ENCODE data around the gene ZNF304.

The ZNF304 gene

GRCh38 chr19:57308514-57308913 lies 42.6 kb upstream of the ZNF304 start (continued):
- TF ChIP-seq ZSCAN23 (tag by site-specific recombination; IDR thresholded peaks at IDR 0.05) (no peak), ZBTB1 (tag by site-specific recombination; IDR thresholded peaks at IDR 0.05) (no peak), GFI1B (tag by site-specific recombination; IDR thresholded peaks at IDR 0.05) (no peak), ZNF223 (tag by site-specific recombination; IDR thresholded peaks at IDR 0.05) (no peak), ZNF366 (tag by site-specific recombination; conservative IDR thresholded peaks at IDR 0.05) (no peak), ZNF596 (tag by site-specific recombination; IDR thresholded peaks at IDR 0.05) (no peak), ZBTB49 (tag by site-specific recombination; IDR thresholded peaks at IDR 0.05; ENCODE audit: low read depth) (no peak), ZNF37A (tag by site-specific recombination; IDR thresholded peaks at IDR 0.05) (no peak), KLF7 (tag by site-specific recombination; IDR thresholded peaks at IDR 0.05; ENCODE audit: borderline replicate concordance) (no peak)

DNA sequence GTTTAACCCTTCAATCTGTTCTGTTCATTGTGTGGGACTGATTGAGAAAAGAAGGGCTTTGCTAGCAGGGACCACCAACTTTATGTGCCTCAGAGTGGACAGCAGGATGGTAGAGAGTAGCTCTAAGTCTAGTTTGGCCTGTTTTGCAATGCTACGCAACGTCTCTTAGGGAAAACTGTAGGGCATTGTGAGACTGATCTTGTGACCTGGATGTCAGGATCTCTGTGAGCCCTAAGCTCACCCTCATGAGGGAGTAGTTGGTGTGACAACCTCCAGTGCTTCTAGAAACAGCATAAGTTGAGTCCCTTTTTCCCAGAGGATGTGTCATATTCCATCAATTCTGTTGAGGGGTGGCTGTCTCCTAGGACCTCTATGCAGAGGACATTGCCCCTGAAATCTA lies 40.3 kb upstream of the ZNF304 start:
- CTCF ChIA-PET = interaction anchor here (1.7 kb wide), 1 partner anchor 8 kb away, joined by 5 read pairs; no protein-coding TSS in a partner anchor
- Histone ChIP-seq H3K27ac (ENCODE audit: extremely low read depth, low read depth, low read length) (no peak overlapping the region), H3K36me3 (ENCODE audit: control insufficient read depth in 2 of 2, insufficient read depth in 1 of 2, low read length in 2 of 2) (no peaks in the 10 kb centered on the region), H3K9me3 (ENCODE audit: control insufficient read depth, insufficient read depth, low read depth, low read length) (no peaks in the 10 kb centered on the region), H3K4me3 (ENCODE audit: low read depth, low read length) (no peak overlapping the region), H3K4me1 (ENCODE audit: control insufficient read depth, insufficient read depth, low read length) (no peaks in the 10 kb centered on the region)
- POLR2A ChIA-PET = interaction anchor here (1.1 kb wide), 1 partner anchor 22 kb away, joined by 3 read pairs; no protein-coding TSS in a partner anchor
- TF ChIP-seq HOXD13 (CRISPR knock-in tag; IDR thresholded peaks at IDR 0.05; ENCODE audit: borderline replicate concordance) (no peak), ZSCAN16 (tag by site-specific recombination; IDR thresholded peaks at IDR 0.05) (no peak), IKZF3 (tag by site-specific recombination; IDR thresholded peaks at IDR 0.05) (no peak), ZNF514 (tag by site-specific recombination; IDR thresholded peaks at IDR 0.05) (no peak)

GRCh38 chr19:57314146-57314545 lies 36.9 kb upstream of the ZNF304 start:
- Histone ChIP-seq H3K9me3 (ENCODE audit: control insufficient read depth, insufficient read depth, low read depth, low read length) (no peaks in the 10 kb centered on the region), H3K27ac (ENCODE audit: extremely low read depth, low read depth, low read length) (no peak overlapping the region), H3K4me3 (ENCODE audit: low read depth, low read length) (no peak overlapping the region), H3K4me1 (ENCODE audit: control insufficient read depth, insufficient read depth, low read length) (no peaks in the 10 kb centered on the region), H3K36me3 (ENCODE audit: control insufficient read depth in 2 of 2, insufficient read depth in 1 of 2, low read length in 2 of 2) (no peaks in the 10 kb centered on the region)
- CTCF ChIA-PET = interaction anchor here (0.6 kb wide), 1 partner anchor 8 kb away, joined by 3 read pairs; no protein-coding TSS in a partner anchor
- TF ChIP-seq ZBTB21 (tag by site-specific recombination; IDR thresholded peaks at IDR 0.05) = no peak
- no peak for TF ChIP-seq ZNF16 (tag by site-specific recombination; IDR thresholded peaks at IDR 0.05; ENCODE audit: low read depth)
- TF ChIP-seq SCRT2 (tag by site-specific recombination; IDR thresholded peaks at IDR 0.05) = no peak
- no peak for TF ChIP-seq ZNF394 (tag by site-specific recombination; IDR thresholded peaks at IDR 0.05; ENCODE audit: borderline replicate concordance)
- POLR2A ChIA-PET = no interaction called here

- Histone ChIP-seq H3K36me3 (ENCODE audit: control insufficient read depth in 2 of 2, insufficient read depth in 1 of 2, low read length in 2 of 2) (peaks cover 0 to 7% of the 10 kb centered on the region in 2 experiments; a peak in 1 of 3 replicates), H3K9me3 (ENCODE audit: control insufficient read depth, insufficient read depth, low read depth, low read length) (no peaks in the 10 kb centered on the region), H3K27ac (ENCODE audit: extremely low read depth, low read depth, low read length) (no peak overlapping the region), H3K4me3 (ENCODE audit: low read depth, low read length) (no peak overlapping the region), H3K4me1 (ENCODE audit: control insufficient read depth, insufficient read depth, low read length) (no peaks in the 10 kb centered on the region; the same call in 1 of the 2 replicates)
- TF ChIP-seq BCL11B (tag by site-specific recombination; IDR thresholded peaks at IDR 0.05; ENCODE audit: low read depth) (no peak), PRDM1 (tag by site-specific recombination; IDR thresholded peaks at IDR 0.05) (no peak), ZNF747 (tag by site-specific recombination; IDR thresholded peaks at IDR 0.05) (no peak), ZNF2 (tag by site-specific recombination; IDR thresholded peaks at IDR 0.05) (no peak), ZNF239 (tag by site-specific recombination; IDR thresholded peaks at IDR 0.05) (no peak), ZNF776 (tag by site-specific recombination; IDR thresholded peaks at IDR 0.05; ENCODE audit: borderline replicate concordance) (no peak), BCL11A (tag by site-specific recombination; IDR thresholded peaks at IDR 0.05; ENCODE audit: low read depth) (no peak), ZNF169 (tag by site-specific recombination; IDR thresholded peaks at IDR 0.05) (no peak)
- TF ChIP-seq, protein P1, sequence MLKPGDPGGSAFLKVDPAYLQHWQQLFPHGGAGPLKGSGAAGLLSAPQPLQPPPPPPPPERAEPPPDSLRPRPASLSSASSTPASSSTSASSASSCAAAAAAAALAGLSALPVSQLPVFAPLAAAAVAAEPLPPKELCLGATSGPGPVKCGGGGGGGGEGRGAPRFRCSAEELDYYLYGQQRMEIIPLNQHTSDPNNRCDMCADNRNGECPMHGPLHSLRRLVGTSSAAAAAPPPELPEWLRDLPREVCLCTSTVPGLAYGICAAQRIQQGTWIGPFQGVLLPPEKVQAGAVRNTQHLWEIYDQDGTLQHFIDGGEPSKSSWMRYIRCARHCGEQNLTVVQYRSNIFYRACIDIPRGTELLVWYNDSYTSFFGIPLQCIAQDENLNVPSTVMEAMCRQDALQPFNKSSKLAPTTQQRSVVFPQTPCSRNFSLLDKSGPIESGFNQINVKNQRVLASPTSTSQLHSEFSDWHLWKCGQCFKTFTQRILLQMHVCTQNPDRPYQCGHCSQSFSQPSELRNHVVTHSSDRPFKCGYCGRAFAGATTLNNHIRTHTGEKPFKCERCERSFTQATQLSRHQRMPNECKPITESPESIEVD (tag by site-specific recombination; IDR thresholded peaks at IDR 0.05) = no peak
- TF ChIP-seq, protein P2, sequence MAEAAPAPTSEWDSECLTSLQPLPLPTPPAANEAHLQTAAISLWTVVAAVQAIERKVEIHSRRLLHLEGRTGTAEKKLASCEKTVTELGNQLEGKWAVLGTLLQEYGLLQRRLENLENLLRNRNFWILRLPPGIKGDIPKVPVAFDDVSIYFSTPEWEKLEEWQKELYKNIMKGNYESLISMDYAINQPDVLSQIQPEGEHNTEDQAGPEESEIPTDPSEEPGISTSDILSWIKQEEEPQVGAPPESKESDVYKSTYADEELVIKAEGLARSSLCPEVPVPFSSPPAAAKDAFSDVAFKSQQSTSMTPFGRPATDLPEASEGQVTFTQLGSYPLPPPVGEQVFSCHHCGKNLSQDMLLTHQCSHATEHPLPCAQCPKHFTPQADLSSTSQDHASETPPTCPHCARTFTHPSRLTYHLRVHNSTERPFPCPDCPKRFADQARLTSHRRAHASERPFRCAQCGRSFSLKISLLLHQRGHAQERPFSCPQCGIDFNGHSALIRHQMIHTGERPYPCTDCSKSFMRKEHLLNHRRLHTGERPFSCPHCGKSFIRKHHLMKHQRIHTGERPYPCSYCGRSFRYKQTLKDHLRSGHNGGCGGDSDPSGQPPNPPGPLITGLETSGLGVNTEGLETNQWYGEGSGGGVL (tag by site-specific recombination; IDR thresholded peaks at IDR 0.05) = no peak
- ChIA-PET POLR2A (no interaction called here), CTCF (no interaction called here)
Measured at GRCh38 chr19:57317503-57317902, 33.6 kb upstream of the ZNF304 start.
